DMS79 treated with DMSO at 0.1 percent for 48 hours (cell line): ENCODE results near the gene TMEM109.
A peak's percentile ranks its signal among the peaks of the same experiment; 100 is the strongest.

Source experiments
- DNase-seq: peaks from one replicate; lab custom pipeline; 2025; lab: John Stamatoyannopoulos, UW

Gene TMEM109

DNA sequence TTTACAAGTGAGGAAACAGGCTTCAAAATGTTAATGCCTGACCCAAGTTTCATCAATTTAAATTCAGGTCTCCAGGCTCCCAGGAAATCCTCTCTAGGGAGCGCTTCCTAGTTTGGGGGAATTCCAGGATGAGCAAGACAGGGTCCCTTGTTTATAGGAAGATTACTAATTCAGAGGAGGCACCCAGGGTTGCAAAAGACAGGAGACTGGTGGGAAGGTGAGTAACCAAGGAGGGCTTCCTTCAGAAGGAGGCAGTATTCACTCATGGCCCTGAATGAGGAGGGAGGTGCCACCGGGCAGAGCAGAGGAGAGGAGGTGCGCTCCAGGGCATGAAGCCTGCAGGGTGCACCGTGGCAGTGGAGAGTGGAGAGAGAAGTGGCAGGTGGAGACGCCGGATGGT lies 11.9 kb downstream of the TMEM109 start:
- peak; percentile 12 for DNase-seq

DNA sequence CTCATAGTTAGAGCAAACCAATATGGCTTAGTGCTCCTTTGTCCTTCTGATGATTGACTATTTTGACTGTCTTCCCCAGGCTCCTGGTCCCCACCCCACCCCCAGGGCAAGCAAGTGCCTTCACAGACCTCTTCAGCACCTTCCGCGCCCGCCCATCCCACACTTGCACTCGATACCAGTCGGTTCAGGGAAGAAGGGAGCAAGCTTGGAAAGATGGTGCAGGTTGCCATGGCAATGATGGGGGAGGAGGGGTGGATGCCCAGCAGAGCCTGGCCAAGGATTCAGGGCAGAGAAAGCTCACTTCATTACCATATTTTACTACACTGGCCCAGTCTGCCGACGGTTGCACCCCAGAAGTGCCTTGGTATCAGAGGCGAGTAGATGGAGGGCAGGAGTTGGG lies 12.5 kb downstream of the TMEM109 start:
- no peak for DNase-seq

- DNase-seq: peak; percentile 50
Measured at GRCh38 chr11:60927061-60927592, 13.2 kb downstream of the TMEM109 start.

- no peak for DNase-seq
Measured at GRCh38 chr11:60927600-60927999, 13.6 kb downstream of the TMEM109 start.

DNA sequence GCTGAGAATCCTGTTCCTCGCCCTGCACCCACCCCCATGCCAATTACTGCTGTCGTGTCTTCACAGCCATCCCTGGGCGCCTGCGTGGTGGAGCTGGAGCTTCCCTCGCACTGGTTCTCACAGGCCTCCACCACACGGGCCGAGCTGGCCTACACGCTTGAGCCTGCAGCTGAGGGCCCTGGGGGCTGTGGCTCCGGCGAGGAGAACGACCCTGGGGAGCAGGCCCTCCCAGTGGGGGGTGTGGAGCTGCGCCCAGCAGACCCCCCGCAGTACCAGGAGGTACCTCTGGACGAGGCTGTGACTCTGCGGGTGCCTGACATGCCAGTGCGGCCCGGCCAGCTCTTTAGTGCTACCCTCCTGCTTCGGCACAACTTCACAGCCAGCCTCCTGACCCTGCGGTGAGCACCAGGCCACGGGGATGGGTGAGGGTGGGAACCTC lies 14.6 kb downstream of the TMEM109 start:
- no peak for DNase-seq

DNA sequence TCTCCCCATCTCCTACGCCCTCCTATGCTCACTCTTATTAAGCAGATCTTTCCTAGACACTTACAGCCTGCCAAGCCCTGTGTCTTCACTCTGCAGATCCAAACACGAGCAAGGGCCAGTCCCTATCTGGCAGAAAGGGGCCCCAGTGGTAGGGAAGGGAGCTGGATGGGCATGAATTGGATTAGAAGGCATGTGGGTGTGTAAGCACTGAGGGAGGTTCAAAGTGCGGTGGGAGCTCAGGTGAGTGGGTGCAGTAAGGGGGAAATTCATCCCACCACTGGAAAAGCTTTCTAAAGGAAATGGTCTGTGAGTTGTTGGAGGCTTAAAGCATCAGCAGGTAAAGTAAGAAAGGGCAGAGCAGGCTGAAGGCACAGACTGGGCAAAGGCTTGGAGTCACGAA lies 15.8 kb downstream of the TMEM109 start:
- DNase-seq: no peak

DNA sequence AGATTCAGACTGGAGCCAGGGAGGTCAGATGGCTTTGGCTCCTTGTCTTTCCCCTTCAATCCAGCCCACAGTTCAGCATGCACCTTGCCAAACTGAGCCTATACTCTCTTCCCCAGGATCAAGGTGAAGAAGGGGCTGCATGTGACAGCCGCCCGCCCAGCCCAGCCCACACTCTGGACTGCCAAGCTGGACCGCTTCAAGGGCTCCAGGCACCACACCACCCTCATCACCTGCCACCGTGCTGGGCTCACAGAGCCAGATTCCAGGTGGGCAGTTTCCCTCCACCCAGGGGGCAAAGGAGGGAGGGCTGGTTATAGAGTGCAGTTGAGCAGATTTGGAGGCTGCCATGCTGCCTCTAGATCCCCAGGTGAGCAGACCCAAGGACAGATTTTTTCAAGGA lies 16.4 kb downstream of the TMEM109 start:
- no peak for DNase-seq

- DNase-seq: no peak
Measured at GRCh38 chr11:60931917-60932316, 18.0 kb downstream of the TMEM109 start.

- no peak for DNase-seq
Measured at GRCh38 chr11:60932605-60933356, 18.8 kb downstream of the TMEM109 start.

DNA sequence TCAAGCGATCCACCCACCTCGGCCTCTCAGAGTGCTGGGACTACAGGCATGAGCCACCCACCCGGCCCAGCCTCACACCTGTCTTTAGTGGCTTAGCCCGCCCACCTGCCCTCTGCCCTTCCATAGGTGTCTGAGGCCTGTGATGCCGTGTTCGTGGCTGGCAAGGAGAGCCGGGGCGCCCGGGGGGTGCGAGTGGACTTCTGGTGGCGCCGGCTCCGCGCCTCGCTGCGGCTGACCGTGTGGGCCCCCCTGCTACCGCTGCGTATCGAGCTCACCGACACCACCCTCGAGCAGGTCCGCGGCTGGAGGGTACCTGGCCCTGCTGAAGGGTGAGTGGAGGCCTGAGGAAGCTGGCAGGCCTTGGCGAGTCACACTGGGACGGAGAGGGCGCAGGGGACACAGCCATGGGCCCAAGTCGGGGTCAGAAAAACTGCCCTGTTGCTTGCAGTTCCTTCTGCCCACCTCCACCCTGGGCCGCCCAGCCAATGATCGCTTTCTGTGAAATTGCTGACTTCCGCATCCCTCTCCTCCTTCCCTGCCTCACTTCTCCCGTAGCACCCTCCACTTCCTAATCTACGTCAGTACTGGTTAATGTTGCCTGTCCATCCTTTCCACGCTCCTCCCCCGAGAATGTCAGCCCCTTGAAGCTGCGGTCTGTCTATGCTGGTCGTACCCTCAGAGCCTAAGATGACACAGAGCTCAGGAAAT lies 19.6 kb downstream of the TMEM109 start:
- DNase-seq: no peak

- no peak for DNase-seq
Measured at GRCh38 chr11:60934124-60934789, 20.3 kb downstream of the TMEM109 start.

- no peak for DNase-seq
Measured at GRCh38 chr11:60934790-60935605, 21.0 kb downstream of the TMEM109 start.

- DNase-seq: no peak
Measured at GRCh38 chr11:60935676-60936442, 21.9 kb downstream of the TMEM109 start.

GRCh38 chr11:60936467-60937143 lies 22.6 kb downstream of the TMEM109 start:
- no peak for DNase-seq

- no peak for DNase-seq
Measured at GRCh38 chr11:60937144-60937527, 23.2 kb downstream of the TMEM109 start.

DNA sequence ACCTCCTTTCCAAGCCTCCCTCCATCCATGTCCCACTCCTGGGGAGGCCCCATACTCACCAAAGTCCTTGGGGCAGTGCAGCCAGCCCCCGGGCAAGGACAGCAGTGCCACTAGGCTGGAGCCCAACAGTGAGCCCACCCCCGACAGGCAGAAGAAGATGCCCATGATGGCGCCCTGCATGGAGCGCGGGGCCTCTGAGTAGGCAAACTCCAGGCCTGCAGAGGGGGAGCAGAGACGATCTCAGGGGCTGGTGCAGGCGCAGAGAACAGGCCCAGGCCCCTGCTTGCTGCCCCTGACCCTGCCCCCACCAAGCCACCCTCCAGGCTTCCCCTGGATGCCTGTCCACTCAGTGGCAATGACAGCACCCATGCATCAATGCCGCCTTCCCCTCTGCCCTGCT lies 23.9 kb downstream of the TMEM109 start:
- DNase-seq: no peak

- no peak for DNase-seq
Measured at GRCh38 chr11:60938500-60938899, 24.5 kb downstream of the TMEM109 start.

- no peak for DNase-seq
Measured at GRCh38 chr11:60939301-60939700, 25.3 kb downstream of the TMEM109 start.

- DNase-seq: no peak
Measured at GRCh38 chr11:60939855-60940254, 25.9 kb downstream of the TMEM109 start.

GRCh38 chr11:60941371-60942119 lies 27.6 kb downstream of the TMEM109 start:
- DNase-seq: no peak
